OCI-LY1 (cell line): ENCODE data around the gene CYP2A7.

ENCODE experiments used
- CTCF ChIP-seq: fragments of 200-600 bp; sonication (generic), shearing (Covaris generic); IDR thresholded peaks from 2 replicates; pipeline ENCODE4 v1.5.1; 2017; ENCODE audit warnings: mild to moderate bottlenecking, antibody characterized with exemption, low read length, moderate library complexity, mixed read lengths
- EZH2 ChIP-seq: fragments of 200-600 bp; sonication (generic), shearing (Covaris generic); IDR thresholded peaks from 2 replicates; pipeline ENCODE4 v1.8.0; 2017; ENCODE audit warnings: borderline replicate concordance, mixed run types, mild to moderate bottlenecking, antibody characterized with exemption, low read length, moderate library complexity, mixed read lengths

GRCh38 chr19:40928850-40929249 lies 46.8 kb upstream of the CYP2A7 start:
- no peak for TF ChIP-seq CTCF
- TF ChIP-seq EZH2: no peak
